Measurements from ENCODE around the gene PRRT3.
"Not testable (repeated sequence)": the region's sequence is repeated elsewhere in the genome, so short reads cannot be mapped to it uniquely, and the experiment has no call there.

PRRT3 gene

GRCh38 chr3:9899289-9899791 is 52.9 kb downstream of the PRRT3 start:
- no peak overlapping the region for H3K4me3 Mint-ChIP-seq
- H3K4me1 Mint-ChIP-seq, result peaks cover 62% of the 10 kb centered on the region
- peaks cover 7% of the 10 kb centered on the region for H3K36me3 Mint-ChIP-seq
- H3K9me3 Mint-ChIP-seq, result peaks cover 5% of the 10 kb centered on the region
- H3K27ac Mint-ChIP-seq, result peak overlapping the region; percentile 17
- H3K27me3 Mint-ChIP-seq, result no peaks in the 10 kb centered on the region

GRCh38 chr3:9898467-9899241 is 53.6 kb downstream of the PRRT3 start:
- Mint-ChIP-seq H3K27me3 (no peaks in the 10 kb centered on the region), H3K4me1 (peaks cover 64% of the 10 kb centered on the region), H3K36me3 (peaks cover 12% of the 10 kb centered on the region), H3K4me3 (no peak overlapping the region), H3K9me3 (peaks cover 5% of the 10 kb centered on the region), H3K27ac (peak overlapping the region; percentile 80)

- peaks cover 19% of the 10 kb centered on the region for H3K36me3 Mint-ChIP-seq
- peak overlapping the region; percentile 80 for H3K27ac Mint-ChIP-seq
- peaks cover 65% of the 10 kb centered on the region for H3K4me1 Mint-ChIP-seq
Measured at GRCh38 chr3:9897408-9898372, 54.5 kb downstream of the PRRT3 start.

GRCh38 chr3:9896755-9897407 is 55.3 kb downstream of the PRRT3 start:
- H3K27ac Mint-ChIP-seq, H3K27me3 Mint-ChIP-seq: not testable (repeated sequence)
- peaks cover 64% of the 10 kb centered on the region for H3K4me1 Mint-ChIP-seq

More at GRCh38 chr3:9897408-9898372, 54.5 kb downstream of the PRRT3 start:
- Mint-ChIP-seq H3K27me3 (no peaks in the 10 kb centered on the region), H3K9me3 (peaks cover 5% of the 10 kb centered on the region), H3K4me3 (no peak overlapping the region)

GRCh38 chr3:9895715-9896114 is 56.5 kb downstream of the PRRT3 start:
- H3K36me3 Mint-ChIP-seq, result peaks cover 27% of the 10 kb centered on the region
- not testable (repeated sequence) for H3K27me3 Mint-ChIP-seq, H3K9me3 Mint-ChIP-seq, H3K4me3 Mint-ChIP-seq
- H3K4me1 Mint-ChIP-seq, result peaks cover 66% of the 10 kb centered on the region
- peak overlapping the region; percentile 85 for H3K27ac Mint-ChIP-seq

More at GRCh38 chr3:9896755-9897407, 55.3 kb downstream of the PRRT3 start:
- peaks cover 25% of the 10 kb centered on the region for H3K36me3 Mint-ChIP-seq
- H3K9me3 Mint-ChIP-seq, H3K4me3 Mint-ChIP-seq: not testable (repeated sequence)

All from activated naive CD4-positive, alpha-beta T cell treated with anti-CD3 and anti-CD28 coated beads, Interleukin-2, amount 50 U/mL, for 24 hours (primary cell).